H9 (cell line): ENCODE measurements around the gene SEC16B. TPM values are rescaled to one million over a fixed set of nuclear protein-coding genes. Genes with fewer than 3 reads are reported as not detected.
A peak's percentile ranks its signal among the peaks of the same experiment; 100 is the strongest.

Experiments used
- DNase-seq: peaks from one replicate; pipeline ENCODE4 v3.0.0-alpha.2; 2017
- H2AFZ ChIP-seq: one replicate; pipeline ENCODE4 v1.6.1; 2013; ENCODE audit warnings: mild to moderate bottlenecking, low read length, control low read depth, moderate library complexity
- H2AK5ac ChIP-seq: 2 replicates; pipeline ENCODE4 v1.6.1; 2013; ENCODE audit warnings: low read length, control low read depth, mixed read lengths; ENCODE audit not compliant: insufficient read length
- H2BK120ac ChIP-seq: one replicate; pipeline ENCODE4 v1.6.1; 2013; ENCODE audit warnings: low read depth, mild to moderate bottlenecking, low read length, control low read depth, inconsistent platforms; ENCODE audit not compliant: poor library complexity, severe bottlenecking
- H2BK12ac ChIP-seq: 2 replicates; pipeline ENCODE4 v1.6.1; 2013; ENCODE audit warnings: low read length, control low read depth, mixed read lengths, low read depth; ENCODE audit not compliant: insufficient read length
- H2BK15ac ChIP-seq: 2 replicates; pipeline ENCODE4 v1.6.1; 2013; ENCODE audit warnings: low read depth, low read length, control low read depth
- H2BK20ac ChIP-seq: one replicate; pipeline ENCODE4 v1.6.1; 2013; ENCODE audit warnings: low read depth, mild to moderate bottlenecking, low read length, control low read depth, inconsistent platforms; ENCODE audit not compliant: poor library complexity, severe bottlenecking
- H2BK5ac ChIP-seq: 2 replicates; pipeline ENCODE4 v1.6.1; 2013; ENCODE audit warnings: low read length, control low read depth, mixed read lengths; ENCODE audit not compliant: insufficient read length
- H3K14ac ChIP-seq: 2 replicates; pipeline ENCODE4 v1.6.1; 2013; ENCODE audit warnings: low read length, control low read depth; ENCODE audit not compliant: insufficient read depth
- H3K18ac ChIP-seq: 2 replicates; pipeline ENCODE4 v1.6.1; 2013; ENCODE audit warnings: low read depth, mild to moderate bottlenecking, mixed read lengths, low read length, control low read depth; ENCODE audit not compliant: insufficient read length
- H3K23ac ChIP-seq: 2 replicates; pipeline ENCODE4 v1.6.1; 2013; ENCODE audit warnings: low read length, control low read depth, mixed read lengths, low read depth; ENCODE audit not compliant: insufficient read length
- H3K23me2 ChIP-seq: 2 replicates; pipeline ENCODE4 v1.6.1; 2013; ENCODE audit warnings: low read depth, mild to moderate bottlenecking, mixed read lengths, low read length, control low read depth; ENCODE audit not compliant: insufficient read length, poor library complexity, severe bottlenecking
- H3K27ac ChIP-seq: 2 replicates; pipeline ENCODE4 v1.5.1; 2013; ENCODE audit warnings: low read length, control low read depth, mixed read lengths, low read depth; ENCODE audit not compliant: insufficient read length
- H3K27me3 ChIP-seq: 2 replicates; pipeline ENCODE4 v1.6.1; 2013; ENCODE audit warnings: low read length, control low read depth, inconsistent platforms; ENCODE audit not compliant: insufficient read depth
- H3K4ac ChIP-seq: 2 replicates; pipeline ENCODE4 v1.6.1; 2013; ENCODE audit warnings: low read depth, mild to moderate bottlenecking, control low read depth, inconsistent platforms, low read length, moderate library complexity
- H3K4me1 ChIP-seq: 2 replicates; pipeline ENCODE4 v1.6.1; 2013; ENCODE audit warnings: low read length, control low read depth, inconsistent platforms; ENCODE audit not compliant: insufficient read depth
- H3K4me2 ChIP-seq: 2 replicates; pipeline ENCODE4 v1.6.1; 2013; ENCODE audit warnings: low read length, control low read depth, mixed read lengths; ENCODE audit not compliant: insufficient read length, insufficient read depth
- H3K56ac ChIP-seq: 2 replicates; pipeline ENCODE4 v1.6.1; 2013; ENCODE audit warnings: low read depth, mild to moderate bottlenecking, mixed read lengths, low read length, control low read depth; ENCODE audit not compliant: insufficient read length
- H3K79me1 ChIP-seq: 2 replicates; pipeline ENCODE4 v1.6.1; 2013; ENCODE audit warnings: low read depth, mild to moderate bottlenecking, moderate library complexity, low read length, control low read depth, inconsistent platforms; ENCODE audit not compliant: insufficient read depth, poor library complexity, severe bottlenecking
- H3K79me2 ChIP-seq: 2 replicates; pipeline ENCODE4 v1.6.1; 2013; ENCODE audit warnings: low read length, control low read depth, inconsistent platforms; ENCODE audit not compliant: insufficient read depth
- H3K9ac ChIP-seq: 2 replicates; pipeline ENCODE4 v1.6.1; 2013; ENCODE audit warnings: low read length, control low read depth, mixed read lengths; ENCODE audit not compliant: insufficient read length; ENCODE audit errors: extremely low read depth
- H3K9me3 ChIP-seq: one replicate; pipeline ENCODE4 v1.6.1; 2013; ENCODE audit warnings: low read depth, low read length, inconsistent platforms; ENCODE audit not compliant: control insufficient read depth
- H3T11ph ChIP-seq: one replicate; pipeline ENCODE4 v1.6.1; 2013; ENCODE audit warnings: mild to moderate bottlenecking, low read length, control low read depth, inconsistent platforms
- H4K20me1 ChIP-seq: one replicate; pipeline ENCODE4 v1.6.1; 2013; ENCODE audit not compliant: control insufficient read depth, insufficient read length, insufficient read depth
- H4K5ac ChIP-seq: 2 replicates; pipeline ENCODE4 v1.6.1; 2013; ENCODE audit warnings: low read depth, mild to moderate bottlenecking, mixed read lengths, low read length, control low read depth; ENCODE audit not compliant: insufficient read length
- H4K8ac ChIP-seq: replicated peaks from 2 replicates; pipeline ENCODE4 v1.6.1; 2013; ENCODE audit warnings: low read length, control low read depth, mixed read lengths, low read depth; ENCODE audit not compliant: insufficient read length
- H4K91ac ChIP-seq: 2 replicates; pipeline ENCODE4 v1.6.1; 2013; ENCODE audit warnings: low read depth, mild to moderate bottlenecking, moderate library complexity, mixed read lengths, low read length, control low read depth; ENCODE audit not compliant: insufficient read length
- H3K27ac Mint-ChIP-seq, 3 experiments: 2 replicates in 2 of 3; 3 replicates in 1 of 3; pipeline ENCODE4 v1.8.0; 2020 to 2021; ENCODE audit warnings: mixed read lengths in 3 of 3, mild to moderate bottlenecking in 1 of 3, moderate library complexity in 1 of 3
- H3K27me3 Mint-ChIP-seq: 2 replicates; pipeline ENCODE4 v1.8.0; 2021; ENCODE audit warnings: low read depth, mild to moderate bottlenecking, moderate library complexity, mixed read lengths
- H3K36me3 Mint-ChIP-seq, 3 experiments: 2 replicates in 2 of 3; 3 replicates in 1 of 3; pipeline ENCODE4 v1.8.0; 2020 to 2021; ENCODE audit warnings: low read depth in 3 of 3, mixed read lengths in 3 of 3; ENCODE audit not compliant: insufficient read depth in 1 of 3
- H3K4me1 Mint-ChIP-seq, 2 experiments: 2 replicates each; pipeline ENCODE4 v1.8.0; 2020; ENCODE audit warnings: mixed read lengths in 2 of 2
- H3K4me3 Mint-ChIP-seq, 2 experiments: 2 replicates in 1 of 2; 3 replicates in 1 of 2; pipeline ENCODE4 v1.8.0; 2020 to 2021; ENCODE audit warnings: mild to moderate bottlenecking in 2 of 2, mixed read lengths in 2 of 2, moderate library complexity in 1 of 2
- H3K9me3 Mint-ChIP-seq, 2 experiments: 2 replicates in 1 of 2; 3 replicates in 1 of 2; pipeline ENCODE4 v1.8.0; 2020; ENCODE audit warnings: mild to moderate bottlenecking in 2 of 2, mixed read lengths in 2 of 2, moderate library complexity in 1 of 2
- WGBS: extraction: QIAGEN DNeasy Blood & Tissue Kit; methylation state at CpG from one replicate; pipeline ENCODE4 v1.1.7; 2013; ENCODE audit warnings: missing lambda C conversion rate, low lambda C conversion rate, mixed read lengths; ENCODE audit not compliant: insufficient read length; ENCODE audit errors: extremely low coverage; 5-methylcytosine and 5-hydroxymethylcytosine counted together
- total RNA-seq: library from RNA; stranded (reverse); gene quantifications from 2 replicates; pipeline ENCODE4 v1.2.1, GENCODE V29; 2021
- TF ChIP-seq, protein P1 (sequence below): fragments of 200-600 bp; sonication (generic); conservative IDR thresholded peaks from 3 replicates; pipeline ENCODE4 v1.8.0; 2021; ENCODE audit warnings: antibody characterized with exemption, mild to moderate bottlenecking

The SEC16B gene
- total RNA-seq, 1 experiment from 2014 or later, result 0.83 TPM

- H4K20me1 ChIP-seq, result no peaks in the 10 kb centered on the region
- no CpG with 5 or more reads among the region's 8 CpGs for WGBS
- no peak overlapping the region for H2AFZ ChIP-seq
These were observed 21.4 kb downstream of the SEC16B start for GRCh38 chr1:177948336-177948972.

More at GRCh38 chr1:177948336-177948972, 21.4 kb downstream of the SEC16B start:
- no peak overlapping the region for H4K8ac ChIP-seq
- H3K23ac ChIP-seq, result no peak overlapping the region
- no peak overlapping the region for H2AK5ac ChIP-seq
- Mint-ChIP-seq H3K4me3 (no peak overlapping the region), H3K27me3 (no peaks in the 10 kb centered on the region; the same call in 1 of the 2 replicates), H3K4me1 (peaks cover 19 to 26% of the 10 kb centered on the region in 2 experiments), H3K36me3 (no peaks in the 10 kb centered on the region), H3K9me3 (no peaks in the 10 kb centered on the region), H3K27ac (no peak overlapping the region; a peak in 1 of 7 replicates)
- H2BK12ac ChIP-seq, result no peak overlapping the region
- H3K9me3 ChIP-seq, result no peaks in the 10 kb centered on the region
- no peak overlapping the region for H3K14ac ChIP-seq
- H3K4ac ChIP-seq, result no peak overlapping the region
- H3K56ac ChIP-seq, result no peak overlapping the region
- no peak overlapping the region for H2BK5ac ChIP-seq
- no peak overlapping the region for H3K27ac ChIP-seq
- no peaks in the 10 kb centered on the region for H3K27me3 ChIP-seq
- H3T11ph ChIP-seq, result no peak overlapping the region
- TF ChIP-seq, protein P1, sequence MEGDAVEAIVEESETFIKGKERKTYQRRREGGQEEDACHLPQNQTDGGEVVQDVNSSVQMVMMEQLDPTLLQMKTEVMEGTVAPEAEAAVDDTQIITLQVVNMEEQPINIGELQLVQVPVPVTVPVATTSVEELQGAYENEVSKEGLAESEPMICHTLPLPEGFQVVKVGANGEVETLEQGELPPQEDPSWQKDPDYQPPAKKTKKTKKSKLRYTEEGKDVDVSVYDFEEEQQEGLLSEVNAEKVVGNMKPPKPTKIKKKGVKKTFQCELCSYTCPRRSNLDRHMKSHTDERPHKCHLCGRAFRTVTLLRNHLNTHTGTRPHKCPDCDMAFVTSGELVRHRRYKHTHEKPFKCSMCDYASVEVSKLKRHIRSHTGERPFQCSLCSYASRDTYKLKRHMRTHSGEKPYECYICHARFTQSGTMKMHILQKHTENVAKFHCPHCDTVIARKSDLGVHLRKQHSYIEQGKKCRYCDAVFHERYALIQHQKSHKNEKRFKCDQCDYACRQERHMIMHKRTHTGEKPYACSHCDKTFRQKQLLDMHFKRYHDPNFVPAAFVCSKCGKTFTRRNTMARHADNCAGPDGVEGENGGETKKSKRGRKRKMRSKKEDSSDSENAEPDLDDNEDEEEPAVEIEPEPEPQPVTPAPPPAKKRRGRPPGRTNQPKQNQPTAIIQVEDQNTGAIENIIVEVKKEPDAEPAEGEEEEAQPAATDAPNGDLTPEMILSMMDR, result peak; percentile 92
- no peak overlapping the region for H4K5ac ChIP-seq
- no peak overlapping the region for H2BK15ac ChIP-seq
- H3K79me2 ChIP-seq, result no peaks in the 10 kb centered on the region
- no peak overlapping the region for H3K18ac ChIP-seq
- no peak overlapping the region for H2BK120ac ChIP-seq
- no peak overlapping the region for H4K91ac ChIP-seq
- no peak overlapping the region for H3K4me2 ChIP-seq
- no peak overlapping the region for H2BK20ac ChIP-seq
- H3K4me1 ChIP-seq, result no peaks in the 10 kb centered on the region
- no peaks in the 10 kb centered on the region for H3K23me2 ChIP-seq
- no peak overlapping the region for H3K9ac ChIP-seq
- H3K79me1 ChIP-seq, result no peaks in the 10 kb centered on the region
- DNase-seq, result peak; percentile 71
